GM21619 (cell line): ENCODE results near the gene KRT82.
"Not testable (repeated sequence)": the region's sequence is repeated elsewhere in the genome, so short reads cannot be mapped to it uniquely, and the experiment has no call there.

Source experiments
- ATAC-seq: cut with Tn5 transposase; IDR thresholded peaks from one replicate; pipeline ENCODE4 v1.9.1; 2021; ENCODE audit not compliant: unreplicated experiment

KRT82 gene

DNA sequence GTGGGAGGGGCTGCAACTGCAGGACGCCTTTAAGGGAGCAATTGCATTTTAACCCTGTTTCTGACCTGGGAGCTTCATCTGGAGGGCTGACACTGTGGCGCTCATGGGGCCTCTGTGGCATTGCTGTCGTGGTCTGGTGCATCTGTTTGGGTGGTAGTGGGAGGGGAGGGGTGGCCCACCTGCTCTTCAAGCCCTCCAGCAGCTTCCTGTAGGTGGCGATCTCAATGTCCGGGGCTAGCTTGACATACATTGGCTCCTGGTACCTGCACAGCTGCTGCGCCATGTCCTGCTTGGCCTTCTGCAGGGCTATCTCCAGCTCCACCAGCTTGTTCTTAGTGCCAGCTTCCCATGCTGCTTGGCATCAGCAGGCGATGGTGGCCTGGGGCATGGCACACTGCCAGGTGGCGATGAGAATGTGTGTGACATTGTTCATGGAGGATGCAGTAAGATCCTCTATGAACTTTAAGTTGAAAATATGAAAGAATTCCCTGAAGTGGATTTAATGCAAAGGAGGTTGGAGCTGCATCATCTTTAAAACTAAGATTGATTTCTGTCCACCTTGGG lies 7.7 kb upstream of the KRT82 start:
- ATAC-seq, result no peak

GRCh38 chr12:52413202-52413601 lies 7.1 kb upstream of the KRT82 start:
- ATAC-seq, result no peak

- no peak for ATAC-seq
Observed at GRCh38 chr12:52411815-52412214, 5.7 kb upstream of the KRT82 start.

DNA sequence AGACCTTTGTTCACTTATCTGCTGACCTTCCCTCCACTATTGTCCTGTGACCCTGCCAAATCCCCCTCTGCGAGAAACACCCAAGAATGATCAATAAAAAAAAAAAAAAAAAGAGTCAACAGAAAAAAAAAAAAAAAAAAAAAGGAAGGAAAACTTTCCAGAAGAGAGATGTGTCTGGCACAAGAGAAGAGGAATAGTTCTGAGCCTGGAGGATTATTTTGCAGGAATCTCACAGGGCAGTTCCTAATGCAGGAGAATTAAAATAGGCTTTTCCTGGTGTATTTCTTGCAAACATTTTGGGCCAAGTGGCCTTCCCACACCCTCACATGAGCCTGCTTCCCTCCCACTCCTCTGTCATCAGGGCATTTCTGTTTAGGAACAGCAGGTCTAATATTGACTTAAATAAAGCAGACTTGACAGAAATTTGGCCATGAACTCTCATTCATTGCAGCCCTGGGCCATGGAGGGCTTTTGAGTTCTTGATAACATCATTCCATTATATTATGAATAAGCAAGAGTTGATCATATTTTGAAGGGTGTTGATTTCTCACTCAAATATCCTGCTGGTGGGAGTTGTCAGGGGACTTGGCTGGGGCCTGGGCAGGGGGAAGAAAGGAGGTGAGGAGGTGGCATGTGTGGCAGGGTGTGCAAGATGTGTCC lies 4.6 kb upstream of the KRT82 start:
- not testable (repeated sequence) for ATAC-seq

GRCh38 chr12:52407918-52408317 lies 1.8 kb upstream of the KRT82 start:
- ATAC-seq, result no peak

DNA sequence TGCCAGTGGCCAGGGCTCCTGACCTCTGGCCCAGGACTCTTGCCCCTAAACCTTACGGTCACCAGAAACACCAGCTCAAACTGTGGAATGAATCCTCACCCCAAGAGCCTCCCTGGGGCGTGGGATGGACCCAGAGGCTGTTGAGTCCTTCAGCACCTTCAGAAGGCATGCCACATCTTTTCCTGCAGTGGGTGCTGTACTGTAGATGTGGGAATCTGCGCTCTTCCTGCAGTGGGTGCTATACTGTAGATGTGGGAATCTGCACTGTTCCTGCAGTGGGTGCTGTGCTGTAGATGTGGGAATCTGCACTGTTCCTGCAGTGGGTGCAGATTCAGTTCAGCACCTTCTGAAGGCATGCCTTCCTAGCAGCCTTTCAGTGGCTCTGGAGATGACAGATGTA lies 1.2 kb downstream of the KRT82 start:
- ATAC-seq, result no peak

- ATAC-seq, result no peak
Observed at GRCh38 chr12:52403561-52403960, 2.6 kb downstream of the KRT82 start.

GRCh38 chr12:52402873-52403540 lies 3.1 kb downstream of the KRT82 start:
- ATAC-seq, result no peak

DNA sequence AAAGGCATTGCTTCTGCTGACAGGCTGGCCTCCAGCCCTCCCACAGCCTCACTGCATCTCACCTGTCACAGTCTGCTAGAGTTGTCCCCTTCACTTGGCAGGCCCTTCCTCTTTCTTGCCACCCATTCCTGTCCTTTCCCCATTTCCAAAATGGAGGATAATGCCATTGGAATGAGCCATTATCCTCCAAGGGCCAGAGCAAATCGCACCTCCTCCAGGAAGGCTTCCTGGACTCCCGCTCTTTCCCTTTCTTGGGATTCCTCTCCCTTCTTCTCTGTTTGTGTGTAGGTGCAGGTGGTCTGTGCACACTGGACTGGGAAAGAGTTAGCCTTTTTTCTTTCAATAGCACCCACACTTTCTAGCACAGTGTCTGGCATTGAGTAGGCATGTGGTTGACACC lies 3.8 kb downstream of the KRT82 start:
- no peak for ATAC-seq

DNA sequence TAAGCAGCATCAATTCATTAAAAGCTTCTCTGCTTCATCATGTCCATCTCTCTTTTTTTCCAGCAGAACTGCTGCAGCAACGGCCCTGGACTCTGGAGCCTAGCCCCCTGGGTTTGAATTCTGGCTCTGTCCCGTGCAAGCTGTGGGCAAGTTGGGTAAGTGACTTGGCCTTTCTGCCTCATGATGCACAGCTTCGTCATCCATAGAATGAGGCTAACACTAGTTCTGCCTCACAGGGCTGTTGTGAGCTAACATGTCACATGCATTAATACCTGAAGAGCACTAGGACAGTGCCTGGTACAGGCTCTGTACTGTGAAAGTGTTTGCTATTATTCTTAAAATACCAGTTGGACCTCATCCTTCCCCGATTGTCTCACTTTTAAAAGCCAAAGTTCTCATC lies 4.2 kb downstream of the KRT82 start:
- no peak for ATAC-seq

- no peak for ATAC-seq
Observed at GRCh38 chr12:52401526-52401925, 4.6 kb downstream of the KRT82 start.

GRCh38 chr12:52400906-52401305 lies 5.2 kb downstream of the KRT82 start:
- no peak for ATAC-seq

DNA sequence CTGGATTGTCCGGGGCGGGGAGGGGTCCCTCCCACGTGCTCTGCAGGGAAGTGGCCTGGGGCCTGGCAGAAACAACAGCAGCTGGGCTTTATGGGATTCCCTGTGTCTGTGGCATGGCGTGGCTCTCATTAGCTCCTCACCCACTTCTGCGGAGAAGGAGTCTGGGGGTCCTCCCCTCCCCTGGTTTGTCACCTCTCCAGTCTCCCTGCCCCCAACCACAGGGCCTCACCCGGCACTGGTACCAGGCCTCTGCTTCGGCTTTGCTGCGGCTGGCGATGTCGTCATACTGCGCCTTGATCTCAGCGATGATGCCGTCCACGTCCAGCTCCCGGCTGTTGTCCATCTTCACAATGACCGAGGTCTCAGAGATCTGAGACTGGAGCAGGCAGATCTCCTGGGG lies 6.4 kb downstream of the KRT82 start:
- no peak for ATAC-seq

DNA sequence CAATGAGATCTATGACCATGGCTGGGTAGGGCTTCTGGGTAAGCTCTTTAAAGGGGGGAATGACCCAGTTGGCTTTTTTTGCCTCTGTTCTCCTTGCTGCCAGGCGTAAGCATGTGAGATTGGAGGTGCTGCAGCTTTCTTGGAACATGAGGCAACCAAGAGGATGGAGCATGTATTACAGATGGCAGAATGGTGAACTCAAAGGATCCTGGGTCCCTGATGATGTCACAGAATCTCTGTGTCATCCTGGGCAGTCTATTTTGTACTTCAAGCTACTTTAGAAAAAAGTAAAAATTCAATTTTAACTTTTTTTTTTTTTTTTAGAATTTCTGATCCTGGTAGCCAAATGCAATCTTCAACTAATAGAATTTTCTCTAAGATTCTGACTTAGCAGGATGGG lies 8.0 kb downstream of the KRT82 start:
- ATAC-seq, result no peak

DNA sequence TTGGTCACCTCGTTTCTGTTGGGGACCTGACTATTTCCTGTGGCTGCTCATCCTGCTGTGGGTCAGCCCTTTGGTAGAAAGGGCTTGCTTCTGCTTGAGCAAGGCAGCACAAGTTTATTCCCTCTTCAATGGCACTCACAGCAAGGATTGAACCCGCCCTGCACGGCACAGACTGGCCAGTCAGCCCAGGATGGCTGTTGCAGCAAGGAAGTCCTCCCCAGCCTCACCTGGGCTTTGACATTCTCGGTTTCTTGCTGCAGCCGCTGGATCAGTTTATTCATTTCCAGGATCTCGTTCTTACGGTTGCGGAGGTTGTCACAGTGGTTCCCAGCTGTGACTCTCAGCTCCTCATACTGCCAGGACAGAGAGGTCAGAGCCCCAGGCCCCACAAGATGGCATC lies 9.5 kb downstream of the KRT82 start:
- no peak for ATAC-seq

GRCh38 chr12:52395761-52396434 lies 10.2 kb downstream of the KRT82 start:
- ATAC-seq, result no peak

DNA sequence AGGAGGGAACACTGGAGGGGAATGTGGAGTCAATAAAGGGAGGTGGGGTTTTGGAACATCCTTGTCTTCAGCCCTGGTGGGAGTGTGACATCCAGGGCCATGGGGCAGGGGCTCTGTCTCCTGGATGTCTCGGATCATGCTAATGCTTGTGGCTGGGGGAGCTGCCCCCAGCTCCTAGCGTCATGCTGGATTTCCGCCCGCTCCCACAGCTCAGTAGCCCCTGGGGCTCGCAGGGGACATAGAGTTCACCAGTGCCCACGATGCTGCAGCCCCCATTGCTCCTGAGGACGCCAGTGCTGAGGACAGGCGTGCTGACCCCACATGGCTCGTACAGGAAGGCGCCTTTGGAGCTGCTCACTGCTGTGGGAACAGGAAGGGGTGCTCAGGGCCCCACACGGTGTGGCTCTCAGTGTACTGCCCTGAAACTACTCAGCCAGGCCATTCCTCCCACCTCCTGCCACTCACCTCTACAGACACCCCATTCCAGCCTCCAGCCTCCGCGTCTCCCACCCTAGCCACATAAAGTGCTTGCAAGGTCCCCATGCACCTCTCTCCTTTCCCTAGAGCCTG lies 11.2 kb downstream of the KRT82 start:
- no peak for ATAC-seq

GRCh38 chr12:52392465-52393007 lies 13.6 kb downstream of the KRT82 start:
- ATAC-seq, result no peak

- ATAC-seq, result no peak
Observed at GRCh38 chr12:52391618-52392002, 14.5 kb downstream of the KRT82 start.

DNA sequence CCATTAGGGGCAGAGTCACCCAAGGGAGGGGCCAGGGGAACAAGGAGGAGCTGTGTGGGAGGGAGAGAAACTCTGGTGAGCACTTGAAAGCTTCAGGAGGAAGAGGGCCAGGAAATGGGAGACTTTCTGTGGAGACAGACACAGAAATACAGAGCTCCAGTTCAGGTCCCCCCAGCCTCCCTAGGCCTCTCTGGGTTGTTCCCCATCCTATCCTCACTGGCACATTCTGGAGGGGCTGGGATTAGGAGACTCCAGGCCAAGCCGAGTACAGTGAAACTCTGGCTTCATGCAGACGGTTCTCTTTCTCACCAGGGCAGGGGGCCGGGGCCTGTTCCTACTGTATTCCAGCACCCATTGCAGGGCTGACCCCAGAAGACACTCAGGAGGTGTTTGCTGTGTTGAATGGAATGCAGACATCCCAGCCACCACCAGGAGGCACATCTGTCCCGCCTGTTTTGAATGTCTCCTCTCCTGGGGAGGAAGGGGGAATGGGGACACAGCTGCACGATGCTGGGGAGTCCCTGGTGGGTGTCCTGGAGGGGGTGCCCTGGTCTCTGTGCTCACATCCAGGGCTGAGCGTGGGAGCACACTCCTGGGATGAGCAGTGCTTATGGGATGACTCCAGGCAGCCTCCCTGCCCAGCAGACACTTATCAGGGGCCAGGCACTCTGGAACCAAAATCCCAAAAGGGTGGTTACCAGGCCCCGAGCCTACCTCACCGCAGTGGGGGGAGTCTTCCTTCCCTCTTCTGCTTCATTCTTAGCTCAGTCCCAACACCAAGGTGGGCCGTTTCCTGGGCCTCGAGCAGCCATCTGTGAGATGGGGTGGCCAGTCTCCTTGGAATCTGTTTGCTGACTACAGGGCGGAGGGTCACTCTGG lies 15.2 kb downstream of the KRT82 start:
- ATAC-seq, result no peak
